ENCODE measurements around the gene NCOA1. TPM values are rescaled to one million over a fixed set of nuclear protein-coding genes. Genes with fewer than 3 reads are reported as not detected.

Gene NCOA1
- polyA plus RNA-seq, 3 donors: 7.3 to 30.2 (median 10.2) TPM

DNA sequence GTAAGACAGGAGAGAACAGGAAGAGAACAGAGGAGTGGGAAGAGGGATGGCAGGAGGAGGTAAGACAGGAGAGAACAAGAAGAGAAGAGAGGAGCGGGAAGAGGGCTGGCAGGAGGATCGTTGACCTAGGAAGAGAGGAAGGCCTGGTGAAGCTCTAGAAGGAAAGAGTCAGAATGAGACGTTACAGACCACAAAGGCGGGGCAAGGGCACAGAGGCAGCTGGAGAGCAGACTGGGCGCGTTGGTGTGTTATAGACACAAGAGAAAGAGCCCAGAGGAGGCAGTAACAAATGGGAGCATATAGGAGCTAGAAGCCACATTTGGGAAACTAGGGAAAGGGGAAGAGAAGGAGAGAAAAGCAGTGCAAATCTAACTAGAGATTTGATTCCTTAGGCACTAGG, 275.6 kb downstream of the NCOA1 start:
- H3K27me3 Mint-ChIP-seq (ENCODE audit: low read depth in 3 of 3): no peaks in the 10 kb centered on the region
- Histone ChIP-seq H3K4me2 (replicated peaks; ENCODE audit: extremely low read depth, low read length, poor library complexity, severe bottlenecking) (no peak overlapping the region), H3K4me1 (ENCODE audit: control insufficient read depth in 1 of 2, insufficient read depth in 2 of 2, low read length in 2 of 2) (no peaks in the 10 kb centered on the region), H3K9ac (ENCODE audit: insufficient read depth, low read length, poor library complexity, severe bottlenecking) (no peak overlapping the region), H3K36me3 (replicated peaks in 1 of 2; ENCODE audit: control insufficient read depth in 1 of 2, insufficient read depth in 2 of 2, low read length in 2 of 2) (peaks cover 55 to 90% of the 10 kb centered on the region in 2 donors), H3K27ac (ENCODE audit: low read depth in 1 of 2, low read length in 2 of 2) (no peak overlapping the region), H3K4me3 (replicated peaks in 1 of 3; ENCODE audit: low read depth in 2 of 3, low read length in 3 of 3) (no peak overlapping the region), H3K9me3 (replicated peaks in 1 of 2; ENCODE audit: control insufficient read depth in 1 of 2, insufficient read depth in 1 of 2, low read length in 2 of 2) (no peaks in the 10 kb centered on the region), H2AFZ (ENCODE audit: insufficient read depth, low read depth, low read length, poor library complexity, severe bottlenecking) (no peak overlapping the region), H3K27me3 (ENCODE audit: control insufficient read depth in 2 of 2, insufficient read depth in 2 of 2, low read length in 2 of 2) (no peaks in the 10 kb centered on the region), H4K20me1 (ENCODE audit: insufficient read depth, low read length) (no peaks in the 10 kb centered on the region), H3K79me2 (ENCODE audit: insufficient read depth, low read length) (no peaks in the 10 kb centered on the region)
- intact Hi-C loops (cut with micrococcal nuclease): no loop called here
- H3K27ac Mint-ChIP-seq: peak overlapping the region in 2 of 7 donors; percentile 8 to 37
- no peaks in the 10 kb centered on the region for H3K4me1 Mint-ChIP-seq
- 64% methylated on average over 5 of the region's 6 CpGs for WGBS (ENCODE audit: insufficient coverage)
- no peak for DNase-seq
- TF ChIP-seq, protein P1, sequence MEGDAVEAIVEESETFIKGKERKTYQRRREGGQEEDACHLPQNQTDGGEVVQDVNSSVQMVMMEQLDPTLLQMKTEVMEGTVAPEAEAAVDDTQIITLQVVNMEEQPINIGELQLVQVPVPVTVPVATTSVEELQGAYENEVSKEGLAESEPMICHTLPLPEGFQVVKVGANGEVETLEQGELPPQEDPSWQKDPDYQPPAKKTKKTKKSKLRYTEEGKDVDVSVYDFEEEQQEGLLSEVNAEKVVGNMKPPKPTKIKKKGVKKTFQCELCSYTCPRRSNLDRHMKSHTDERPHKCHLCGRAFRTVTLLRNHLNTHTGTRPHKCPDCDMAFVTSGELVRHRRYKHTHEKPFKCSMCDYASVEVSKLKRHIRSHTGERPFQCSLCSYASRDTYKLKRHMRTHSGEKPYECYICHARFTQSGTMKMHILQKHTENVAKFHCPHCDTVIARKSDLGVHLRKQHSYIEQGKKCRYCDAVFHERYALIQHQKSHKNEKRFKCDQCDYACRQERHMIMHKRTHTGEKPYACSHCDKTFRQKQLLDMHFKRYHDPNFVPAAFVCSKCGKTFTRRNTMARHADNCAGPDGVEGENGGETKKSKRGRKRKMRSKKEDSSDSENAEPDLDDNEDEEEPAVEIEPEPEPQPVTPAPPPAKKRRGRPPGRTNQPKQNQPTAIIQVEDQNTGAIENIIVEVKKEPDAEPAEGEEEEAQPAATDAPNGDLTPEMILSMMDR (IDR thresholded peaks at IDR 0.05): no peak
- H3K36me3 Mint-ChIP-seq: peaks cover 75% of the 10 kb centered on the region in 2 donors
- H3K9me3 Mint-ChIP-seq: no peaks in the 10 kb centered on the region
- H3K4me3 Mint-ChIP-seq: no peak overlapping the region

DNA sequence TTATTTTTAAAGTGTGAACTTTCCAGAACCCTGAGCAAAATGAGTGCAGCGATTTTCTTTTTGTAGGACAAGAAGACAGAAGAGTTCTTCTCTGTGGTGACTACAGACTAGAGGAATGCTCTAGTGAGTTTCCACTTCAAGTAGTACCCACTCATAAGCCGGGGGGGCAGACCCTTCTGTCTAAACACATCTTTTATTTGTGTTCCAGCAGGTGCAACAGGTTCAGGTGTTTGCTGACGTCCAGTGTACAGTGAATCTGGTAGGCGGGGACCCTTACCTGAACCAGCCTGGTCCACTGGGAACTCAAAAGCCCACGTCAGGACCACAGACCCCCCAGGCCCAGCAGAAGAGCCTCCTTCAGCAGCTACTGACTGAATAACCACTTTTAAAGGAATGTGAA, 277.0 kb downstream of the NCOA1 start:
- Histone ChIP-seq H3K4me2 (replicated peaks; ENCODE audit: extremely low read depth, low read length, poor library complexity, severe bottlenecking) (no peak overlapping the region), H3K4me3 (replicated peaks in 1 of 3; ENCODE audit: low read depth in 2 of 3, low read length in 3 of 3) (no peak overlapping the region), H3K36me3 (replicated peaks in 1 of 2; ENCODE audit: control insufficient read depth in 1 of 2, insufficient read depth in 2 of 2, low read length in 2 of 2) (peaks cover 41 to 76% of the 10 kb centered on the region in 2 donors), H3K79me2 (ENCODE audit: insufficient read depth, low read length) (no peaks in the 10 kb centered on the region), H3K27me3 (ENCODE audit: control insufficient read depth in 2 of 2, insufficient read depth in 2 of 2, low read length in 2 of 2) (no peaks in the 10 kb centered on the region), H3K9me3 (replicated peaks in 1 of 2; ENCODE audit: control insufficient read depth in 1 of 2, insufficient read depth in 1 of 2, low read length in 2 of 2) (no peaks in the 10 kb centered on the region), H3K9ac (ENCODE audit: insufficient read depth, low read length, poor library complexity, severe bottlenecking) (no peak overlapping the region), H3K27ac (ENCODE audit: low read depth in 1 of 2, low read length in 2 of 2) (no peak overlapping the region), H2AFZ (ENCODE audit: insufficient read depth, low read depth, low read length, poor library complexity, severe bottlenecking) (no peak overlapping the region), H4K20me1 (ENCODE audit: insufficient read depth, low read length) (no peaks in the 10 kb centered on the region), H3K4me1 (ENCODE audit: control insufficient read depth in 1 of 2, insufficient read depth in 2 of 2, low read length in 2 of 2) (no peaks in the 10 kb centered on the region)
- H3K36me3 Mint-ChIP-seq: peaks cover 63 to 64% of the 10 kb centered on the region in 2 donors
- H3K27me3 Mint-ChIP-seq (ENCODE audit: low read depth in 3 of 3): peaks cover 0 to 1% (median 0%) of the 10 kb centered on the region in 3 donors
- H3K27ac Mint-ChIP-seq: no peak overlapping the region
- intact Hi-C loops (cut with micrococcal nuclease): no loop called here
- H3K4me1 Mint-ChIP-seq: no peaks in the 10 kb centered on the region
- TF ChIP-seq, protein P1 (IDR thresholded peaks at IDR 0.05): no peak
- WGBS (ENCODE audit: insufficient coverage): 100% methylated on average over 3 of the region's 5 CpGs
- H3K4me3 Mint-ChIP-seq: no peak overlapping the region
- H3K9me3 Mint-ChIP-seq: no peaks in the 10 kb centered on the region
- DNase-seq: no peak

All from CD14-positive monocyte (primary cell).